Activated CD8-positive, alpha-beta memory T cell treated with anti-CD3 and anti-CD28 coated beads, Interleukin-2, amount 10 ng/mL, durations not matched to agents 7 days and 5 days (primary cell): ENCODE data around the gene ATP8A1. TPM values are rescaled to one million over a fixed set of nuclear protein-coding genes. Genes with fewer than 3 reads are reported as not detected.
"Not testable (repeated sequence)": the region's sequence is repeated elsewhere in the genome, so short reads cannot be mapped to it uniquely, and the experiment has no call there.

Source experiments
- ATAC-seq: fragments of 150-1000 bp; cut with Tn5 transposase; one replicate; pipeline ENCODE4 v1.10.0; 2021; ENCODE audit warnings: moderate library complexity
- CTCF ChIA-PET: fragments of 350-600 bp; sonication (Branson Sonifier 250); formaldehyde crosslinking; loops from one replicate; lab custom pipeline; 2021; ENCODE audit warnings: antibody characterized with exemption; lab: Charles Lee
- DNase-seq: peaks from one replicate; pipeline ENCODE4 v3.0.0-alpha.2; 2020
- H3K27ac Mint-ChIP-seq: one replicate; pipeline ENCODE4 v1.8.0; 2021; ENCODE audit warnings: mild to moderate bottlenecking, mixed read lengths
- H3K27me3 Mint-ChIP-seq: one replicate; pipeline ENCODE4 v1.8.0; 2021; ENCODE audit warnings: mixed read lengths
- H3K36me3 Mint-ChIP-seq: one replicate; pipeline ENCODE4 v1.8.0; 2021; ENCODE audit warnings: mild to moderate bottlenecking, mixed read lengths
- H3K4me1 Mint-ChIP-seq: one replicate; pipeline ENCODE4 v1.8.0; 2021; ENCODE audit warnings: mixed read lengths
- H3K4me3 Mint-ChIP-seq: one replicate; pipeline ENCODE4 v1.8.0; 2021; ENCODE audit warnings: mild to moderate bottlenecking, moderate library complexity, mixed read lengths
- H3K9me3 Mint-ChIP-seq: one replicate; pipeline ENCODE4 v1.8.0; 2022; ENCODE audit warnings: low read depth, mixed read lengths
- total RNA-seq, 2 experiments: library from RNA; stranded (reverse); gene quantifications; one replicate each; pipeline ENCODE4 v1.2.3, GENCODE V29; 2021

The ATP8A1 gene
- total RNA-seq, 2 experiments from 2014 or later, result 31.3 to 43.8 TPM

GRCh38 chr4:42385516-42385915 lies 271.4 kb downstream of the ATP8A1 start:
- CTCF ChIA-PET, result no interaction called here
- Mint-ChIP-seq H3K27me3 (peaks cover 10% of the 10 kb centered on the region), H3K9me3 (no peaks in the 10 kb centered on the region), H3K4me1 (no peaks in the 10 kb centered on the region), H3K27ac (no peak overlapping the region), H3K4me3 (no peak overlapping the region), H3K36me3 (no peaks in the 10 kb centered on the region)
- no peak for DNase-seq
- ATAC-seq, result no peak

DNA sequence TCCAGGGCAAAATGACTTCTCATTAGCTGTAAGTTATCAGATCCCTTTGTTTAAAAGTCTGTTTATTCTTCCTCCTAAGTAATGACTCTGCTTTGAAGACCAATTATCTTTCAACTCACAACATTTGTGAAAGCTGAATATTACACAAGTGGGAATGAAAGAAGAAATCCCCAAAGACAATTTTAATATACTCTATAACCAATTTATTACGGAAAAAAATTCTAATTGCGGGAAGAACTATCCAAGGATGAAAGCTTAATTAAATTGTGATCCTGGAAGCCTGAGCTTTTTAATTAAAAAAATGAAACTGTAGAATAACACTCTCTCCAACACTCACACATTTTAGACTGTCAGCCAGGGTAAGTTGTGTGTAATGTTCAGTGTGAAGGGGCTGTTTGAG lies 275.2 kb downstream of the ATP8A1 start:
- no peaks in the 10 kb centered on the region for H3K36me3 Mint-ChIP-seq
- CTCF ChIA-PET, result no interaction called here
- H3K4me1 Mint-ChIP-seq, result no peaks in the 10 kb centered on the region
- DNase-seq, result no peak
- H3K4me3 Mint-ChIP-seq, result no peak overlapping the region
- ATAC-seq, result no peak
- H3K27me3 Mint-ChIP-seq, result peaks cover 21% of the 10 kb centered on the region
- H3K27ac Mint-ChIP-seq, result no peak overlapping the region
- H3K9me3 Mint-ChIP-seq, result no peaks in the 10 kb centered on the region

DNA sequence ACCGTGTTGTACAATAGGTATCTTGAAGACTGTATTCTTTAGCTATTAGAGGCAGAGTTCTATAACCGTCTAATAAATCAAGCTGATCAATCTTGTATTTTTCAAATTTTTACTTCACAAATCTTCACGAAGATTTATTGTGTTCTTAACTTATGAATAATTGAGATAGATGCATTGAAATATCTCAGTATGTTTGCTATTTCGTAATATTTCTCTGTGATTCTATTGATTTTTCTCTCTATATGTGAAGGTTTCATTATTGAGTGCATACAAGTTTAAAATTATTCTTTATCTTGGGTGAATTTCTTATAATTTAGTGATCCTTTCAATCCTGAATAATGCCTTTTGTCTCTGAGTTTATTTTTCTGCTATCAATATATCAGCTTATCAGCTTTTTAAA lies 279.4 kb downstream of the ATP8A1 start:
- ATAC-seq, result no peak
- H3K4me1 Mint-ChIP-seq, result no peaks in the 10 kb centered on the region
- DNase-seq, result no peak
- H3K36me3 Mint-ChIP-seq, result no peaks in the 10 kb centered on the region
- peaks cover 32% of the 10 kb centered on the region for H3K27me3 Mint-ChIP-seq
- H3K4me3 Mint-ChIP-seq, result no peak overlapping the region
- H3K9me3 Mint-ChIP-seq, result no peaks in the 10 kb centered on the region
- CTCF ChIA-PET, result interaction anchor here (1.1 kb wide), 1 partner anchor 142 kb away, joined by 3 read pairs; no protein-coding TSS in a partner anchor
- H3K27ac Mint-ChIP-seq, result no peak overlapping the region

DNA sequence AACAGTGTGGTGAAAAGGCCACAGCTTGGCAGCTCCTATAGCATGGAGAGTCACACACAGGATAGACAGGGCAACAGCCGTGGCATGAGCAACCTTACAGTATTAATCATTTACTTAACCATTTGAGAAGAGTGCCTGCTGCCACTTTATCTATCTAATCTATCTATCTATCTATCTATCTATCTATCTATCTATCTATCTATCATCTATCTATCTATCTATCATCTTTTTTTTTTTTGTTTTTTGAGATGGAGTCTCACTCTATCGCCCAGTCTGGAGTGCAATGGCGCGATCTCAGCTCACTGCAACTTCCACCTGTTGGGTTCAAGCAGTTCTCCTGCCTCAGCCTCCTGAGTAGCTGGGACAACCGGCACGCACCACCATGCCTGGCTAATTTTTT lies 284.6 kb downstream of the ATP8A1 start:
- CTCF ChIA-PET, result interaction anchor here (1.1 to 3.4 kb wide), 6 partner anchors 8 to 471 kb away, joined by 3 to 28 read pairs (median 4); no protein-coding TSS in a partner anchor
- H3K9me3 Mint-ChIP-seq, ATAC-seq, H3K4me3 Mint-ChIP-seq, DNase-seq, H3K36me3 Mint-ChIP-seq, H3K4me1 Mint-ChIP-seq, H3K27ac Mint-ChIP-seq: not testable (repeated sequence)
- H3K27me3 Mint-ChIP-seq, result peaks cover 16% of the 10 kb centered on the region

GRCh38 chr4:42371305-42372252 lies 285.3 kb downstream of the ATP8A1 start:
- Mint-ChIP-seq H3K4me3 (no peak overlapping the region), H3K4me1 (no peaks in the 10 kb centered on the region), H3K27ac (no peak overlapping the region), H3K36me3 (no peaks in the 10 kb centered on the region), H3K27me3 (peaks cover 13% of the 10 kb centered on the region), H3K9me3 (no peaks in the 10 kb centered on the region)
- ATAC-seq, result no peak
- CTCF ChIA-PET, result interaction anchor here (0.7 to 3.4 kb wide), 11 partner anchors 9 to 493 kb away, joined by 3 to 28 read pairs (median 4); partner anchors contain the start of gene SHISA3
- DNase-seq, result no peak

GRCh38 chr4:42369489-42369888 lies 287.4 kb downstream of the ATP8A1 start:
- ATAC-seq, result no peak
- DNase-seq, result no peak
- Mint-ChIP-seq H3K27ac (no peak overlapping the region), H3K27me3 (peaks cover 2% of the 10 kb centered on the region), H3K9me3 (no peaks in the 10 kb centered on the region), H3K4me1 (no peaks in the 10 kb centered on the region), H3K4me3 (no peak overlapping the region), H3K36me3 (no peaks in the 10 kb centered on the region)
- CTCF ChIA-PET, result interaction anchor here (3.4 kb wide), 1 partner anchor 151 kb away, joined by 28 read pairs; no protein-coding TSS in a partner anchor

DNA sequence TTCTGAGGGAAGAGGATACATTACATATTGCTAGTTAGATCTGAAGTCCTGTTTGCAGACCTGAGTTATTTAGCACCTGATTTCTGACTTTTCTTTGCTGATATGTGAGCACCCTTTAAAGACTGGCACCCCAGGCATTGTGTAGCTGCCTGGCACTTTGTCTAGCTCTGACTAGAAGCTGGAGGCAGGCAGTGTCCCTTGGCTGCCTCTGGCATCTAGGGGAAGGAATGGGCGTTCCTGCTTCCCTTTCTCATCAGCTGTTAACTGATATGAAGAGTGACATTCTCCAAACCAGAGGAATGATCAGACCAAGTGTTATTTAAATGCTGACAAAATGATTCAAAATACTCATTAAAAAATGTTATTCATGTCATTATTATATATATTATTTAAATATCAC lies 289.9 kb downstream of the ATP8A1 start:
- Mint-ChIP-seq H3K27me3 (peaks cover 7% of the 10 kb centered on the region), H3K27ac (no peak overlapping the region), H3K4me1 (no peaks in the 10 kb centered on the region), H3K4me3 (no peak overlapping the region), H3K36me3 (no peaks in the 10 kb centered on the region), H3K9me3 (no peaks in the 10 kb centered on the region)
- DNase-seq (no peak), ATAC-seq (no peak)
- CTCF ChIA-PET, result no interaction called here

DNA sequence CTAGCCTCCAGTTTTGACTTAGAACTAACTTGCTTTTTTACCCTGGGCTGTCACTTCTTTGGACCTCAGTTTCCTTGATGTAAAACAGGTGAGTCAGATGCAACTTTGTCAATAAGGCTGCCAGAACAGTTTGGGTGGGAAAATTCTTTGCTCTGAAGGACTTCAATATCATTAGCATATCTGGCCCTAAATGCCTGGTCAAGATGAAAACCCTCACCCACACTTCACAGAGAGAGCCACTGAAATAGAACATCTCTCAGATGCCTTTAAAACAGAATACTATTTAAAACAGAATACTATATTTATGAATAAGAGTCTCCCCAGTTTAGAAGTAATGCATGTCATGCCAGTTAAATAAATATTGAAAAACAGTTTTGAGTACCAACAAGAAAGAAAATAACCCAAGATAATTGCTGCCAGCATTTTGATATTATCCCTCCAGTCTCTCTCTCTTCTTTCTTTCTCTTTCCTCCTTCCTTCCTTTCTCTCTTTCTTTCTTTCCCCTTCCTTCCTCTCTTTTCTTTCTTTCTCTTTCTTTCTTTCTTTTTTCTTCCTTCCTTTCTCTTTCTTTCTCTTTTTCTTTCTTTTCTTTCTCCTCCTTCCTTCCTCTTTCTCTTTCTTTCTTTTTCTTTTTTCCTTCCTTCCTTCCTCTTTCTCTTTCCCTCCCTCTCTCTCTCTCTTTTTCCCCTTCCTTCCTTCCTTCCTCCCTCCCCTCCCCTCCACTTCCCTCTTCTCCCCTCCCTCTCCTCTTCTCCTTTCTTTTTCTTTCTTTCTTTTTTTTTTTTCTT lies 292.4 kb downstream of the ATP8A1 start:
- no peaks in the 10 kb centered on the region for H3K36me3 Mint-ChIP-seq
- no peak for DNase-seq
- CTCF ChIA-PET, result no interaction called here
- no peak for ATAC-seq
- no peaks in the 10 kb centered on the region for H3K9me3 Mint-ChIP-seq
- no peaks in the 10 kb centered on the region for H3K4me1 Mint-ChIP-seq
- peaks cover 14% of the 10 kb centered on the region for H3K27me3 Mint-ChIP-seq
- H3K4me3 Mint-ChIP-seq, result no peak overlapping the region
- no peak overlapping the region for H3K27ac Mint-ChIP-seq

GRCh38 chr4:42363614-42364013 lies 293.3 kb downstream of the ATP8A1 start:
- ATAC-seq, result no peak
- Mint-ChIP-seq H3K36me3 (no peaks in the 10 kb centered on the region), H3K4me3 (no peak overlapping the region), H3K9me3 (no peaks in the 10 kb centered on the region), H3K27me3 (peaks cover 23% of the 10 kb centered on the region), H3K4me1 (no peaks in the 10 kb centered on the region), H3K27ac (no peak overlapping the region)
- CTCF ChIA-PET, result no interaction called here
- no peak for DNase-seq

DNA sequence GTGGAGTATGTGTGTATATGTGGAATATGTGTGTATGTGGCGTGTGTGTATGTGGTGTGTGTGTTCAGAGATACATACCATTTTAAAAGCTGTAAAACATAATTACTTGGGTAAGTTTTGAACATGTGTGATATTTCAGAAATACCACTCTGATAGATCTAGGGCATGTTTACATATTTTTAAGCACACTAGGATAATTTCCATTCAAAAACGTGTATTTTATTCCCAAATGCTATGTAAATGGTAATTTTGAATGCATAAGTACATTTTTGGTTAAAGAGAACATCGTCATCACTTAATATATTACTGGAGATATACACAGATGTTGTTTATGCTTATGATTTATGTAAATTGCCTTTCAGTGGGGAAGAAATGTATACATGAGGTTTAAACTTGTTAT lies 294.3 kb downstream of the ATP8A1 start:
- CTCF ChIA-PET, result no interaction called here
- Mint-ChIP-seq H3K9me3 (no peaks in the 10 kb centered on the region), H3K4me1 (peaks cover 4% of the 10 kb centered on the region), H3K36me3 (no peaks in the 10 kb centered on the region), H3K27ac (no peak overlapping the region), H3K27me3 (peaks cover 33% of the 10 kb centered on the region), H3K4me3 (no peak overlapping the region)
- DNase-seq (no peak), ATAC-seq (no peak)

- CTCF ChIA-PET, result interaction anchor here (0.6 kb wide), 1 partner anchor 12 kb away, joined by 4 read pairs; no protein-coding TSS in a partner anchor
- no peak overlapping the region for H3K27ac Mint-ChIP-seq
- ATAC-seq (no peak), DNase-seq (no peak)
- no peak overlapping the region for H3K4me3 Mint-ChIP-seq
- no peaks in the 10 kb centered on the region for H3K9me3 Mint-ChIP-seq
- peaks cover 40% of the 10 kb centered on the region for H3K27me3 Mint-ChIP-seq
- peaks cover 11% of the 10 kb centered on the region for H3K4me1 Mint-ChIP-seq
- H3K36me3 Mint-ChIP-seq, result no peaks in the 10 kb centered on the region
Observed at GRCh38 chr4:42361456-42361855, 295.4 kb downstream of the ATP8A1 start.

- ATAC-seq (no peak), DNase-seq (no peak)
- Mint-ChIP-seq H3K36me3 (no peaks in the 10 kb centered on the region), H3K4me1 (peaks cover 11% of the 10 kb centered on the region), H3K9me3 (no peaks in the 10 kb centered on the region), H3K4me3 (no peak overlapping the region), H3K27me3 (peaks cover 52% of the 10 kb centered on the region), H3K27ac (no peak overlapping the region)
- CTCF ChIA-PET, result no interaction called here
Observed at GRCh38 chr4:42360256-42360669, 296.6 kb downstream of the ATP8A1 start.

DNA sequence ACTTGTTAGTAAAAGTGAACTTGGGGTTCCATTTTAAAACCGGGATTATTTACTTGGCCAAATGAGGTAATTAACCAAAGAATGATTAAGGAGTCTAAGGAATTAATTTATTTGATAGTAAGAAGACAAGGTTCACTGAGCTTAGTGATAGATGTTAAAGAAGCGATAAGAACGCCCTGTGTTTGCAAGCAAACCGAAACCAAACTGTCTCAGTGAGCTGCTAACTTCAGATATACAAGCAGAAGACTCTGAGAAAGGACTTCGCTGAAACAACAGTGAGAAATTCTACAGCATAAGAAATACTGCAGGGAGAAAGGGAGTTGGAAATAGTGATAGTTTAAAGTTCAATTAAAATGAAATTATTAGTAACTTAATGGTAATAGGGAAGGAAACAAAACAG lies 297.2 kb downstream of the ATP8A1 start:
- Mint-ChIP-seq H3K4me3 (no peak overlapping the region), H3K27ac (no peak overlapping the region), H3K27me3 (peaks cover 56% of the 10 kb centered on the region), H3K4me1 (peaks cover 11% of the 10 kb centered on the region), H3K9me3 (no peaks in the 10 kb centered on the region), H3K36me3 (no peaks in the 10 kb centered on the region)
- CTCF ChIA-PET, result no interaction called here
- DNase-seq (no peak), ATAC-seq (no peak)
